ENCODE data around the gene DAZ2. TPM values are rescaled to one million over a fixed set of nuclear protein-coding genes. Genes with fewer than 3 reads are reported as not detected.
"Not testable (repeated sequence)": the region's sequence is repeated elsewhere in the genome, so short reads cannot be mapped to it uniquely, and the experiment has no call there.

Gene DAZ2
- total RNA-seq (2013; cell fraction: nucleolus; rRNA removed) = not detected in 2 replicates
- total RNA-seq (2014; rRNA removed) (not detected in 2 replicates), total RNA-seq (2014; rRNA removed; fragmentation: Illumina TruSeq; extraction: Trizol) (not detected in 2 replicates), total RNA-seq (2021) (not detected in 2 replicates), polyA plus RNA-seq (2011; rRNA removed) (not detected in 2 replicates), polyA plus RNA-seq (2014; fragmentation: Illumina TruSeq; extraction: Trizol) (not detected in 2 replicates), polyA plus RNA-seq (2014; fragmentation: Nextera tagmentation; extraction: Ambion mirVana) (not detected), polyA plus RNA-seq (2014; rRNA removed) (not detected in 2 replicates), polyA plus RNA-seq (2016; fragmentation: Nextera tagmentation; extraction: Ambion mirVana) (not detected), polyA minus RNA-seq (2011; rRNA and poly(A)+ RNA removed) (not detected in 2 replicates), Bru-seq, nascent RNA (not detected), BruChase-seq, experiment 1, labeled RNA remaining after a 6-hour chase (percentile 1 among the genes with signal in this experiment), BruChase-seq, experiment 2, labeled RNA remaining after a 2-hour chase (not detected)
- not detected for polyA plus RNA-seq (2011; ENCODE audit: low read depth)
- polyA plus RNA-seq (2011; cell fraction: cytosol; rRNA removed) = not detected in 2 replicates
- not detected in 2 replicates for polyA plus RNA-seq (2011; cell fraction: nucleus; rRNA removed)
- polyA plus RNA-seq (2012) = not detected in 2 replicates
- not detected in 2 replicates for polyA minus RNA-seq (2011; cell fraction: cytosol; rRNA and poly(A)+ RNA removed)
- not detected in 2 replicates for polyA minus RNA-seq (2011; cell fraction: nucleus; rRNA and poly(A)+ RNA removed)
- long read RNA-seq, experiment 1 = 0 reads
- long read RNA-seq, experiment 2 = 0 reads

- H4K20me1 ChIP-seq (ENCODE audit: control insufficient read depth, insufficient read depth); POLR2A ChIA-PET; RAD21 ChIA-PET (ENCODE audit: unreplicated experiment); H3K9me3 ChIP-seq (replicated peaks; ENCODE audit: control insufficient read depth, insufficient read depth, low read length); H3K27me3 ChIP-seq (replicated peaks in 1 of 2; ENCODE audit: control insufficient read depth in 2 of 2, insufficient read depth in 2 of 2, low read length in 1 of 2); intact Hi-C loops (cut with micrococcal nuclease; ENCODE audit: unreplicated experiment); ATAC-seq; H2AFZ ChIP-seq (ENCODE audit: control insufficient read depth, low read depth, low read length); DNase-seq (ENCODE audit: low read depth, low spot score); H3K79me2 ChIP-seq (ENCODE audit: control insufficient read depth, insufficient read depth, low read length); H3K9ac ChIP-seq (ENCODE audit: control insufficient read depth, insufficient read depth, low read length); H3K4me1 ChIP-seq (ENCODE audit: control insufficient read depth, insufficient read depth, low read length); H3K27ac ChIP-seq (ENCODE audit: control insufficient read depth, insufficient read depth); FAIRE-seq; H3K4me2 ChIP-seq (ENCODE audit: control insufficient read depth, insufficient read depth); H3K36me3 ChIP-seq (ENCODE audit: control insufficient read depth in 2 of 2, insufficient read depth in 2 of 2, low read length in 1 of 2); H3K4me3 ChIP-seq; SMC1A ChIA-PET (ENCODE audit: uncharacterized antibody, unreplicated experiment); CTCF ChIA-PET; in situ Hi-C loops (cut with MboI); BruUV-seq (replicated peaks): not testable (repeated sequence)
- no CpG with 5 or more reads among the region's 23 CpGs for WGBS (ENCODE audit: insufficient coverage, insufficient replicate concordance, low lambda C conversion rate, missing lambda C conversion rate)
These were observed at the start of gene DAZ2 for GRCh38 chrY:23219233-23219632. Gene DAZ2, plus strand, starts transcription at chrY:23219533. Its CDS starts 208 bp downstream, at chrY:23219741.

DNA sequence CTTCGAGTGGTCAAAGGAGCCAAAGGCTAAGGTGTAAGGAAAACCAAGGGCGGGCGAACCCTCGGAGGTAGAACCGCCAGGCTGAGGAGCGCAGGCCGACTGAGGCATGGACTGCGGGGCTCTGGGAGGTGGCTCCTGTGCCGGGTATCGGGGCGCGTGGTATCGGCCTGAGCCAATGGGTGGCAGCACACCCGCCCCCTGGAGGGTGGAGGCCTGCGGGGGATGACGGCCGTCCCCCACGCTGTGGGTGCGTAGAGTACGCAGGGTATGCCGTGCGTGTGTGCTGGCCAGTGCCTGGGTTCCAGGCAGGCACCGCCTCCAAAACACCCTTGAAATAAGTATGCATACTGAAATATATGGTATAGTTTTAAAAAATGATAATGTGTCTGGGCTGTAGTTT, 20.4 kb upstream of the DAZ2 start, which contains the start of gene DAZ1:
TSS of gene DAZ1 (minus strand) at position 101 of the 400 bp plus-strand sequence. CDS start 208 bp downstream, outside the sequence.
- WGBS (ENCODE audit: insufficient coverage, insufficient replicate concordance, low lambda C conversion rate, missing lambda C conversion rate) = no CpG with 5 or more reads among the region's 23 CpGs
- RAD21 ChIA-PET (ENCODE audit: unreplicated experiment) = not testable (repeated sequence)

GRCh38 chrY:23207455-23207854, 11.9 kb upstream of the DAZ2 start:
- RAD21 ChIA-PET (ENCODE audit: unreplicated experiment); DNase-seq (ENCODE audit: low read depth, low spot score); H3K4me3 ChIP-seq; BruUV-seq (replicated peaks); CTCF ChIA-PET; H3K9me3 ChIP-seq (replicated peaks; ENCODE audit: control insufficient read depth, insufficient read depth, low read length); H3K27me3 ChIP-seq (replicated peaks in 1 of 2; ENCODE audit: control insufficient read depth in 2 of 2, insufficient read depth in 2 of 2, low read length in 1 of 2); POLR2A ChIA-PET; ATAC-seq; H3K4me2 ChIP-seq (ENCODE audit: control insufficient read depth, insufficient read depth); in situ Hi-C loops (cut with MboI); H3K27ac ChIP-seq (ENCODE audit: control insufficient read depth, insufficient read depth); H3K36me3 ChIP-seq (ENCODE audit: control insufficient read depth in 2 of 2, insufficient read depth in 2 of 2, low read length in 1 of 2); H4K20me1 ChIP-seq (ENCODE audit: control insufficient read depth, insufficient read depth); intact Hi-C loops (cut with micrococcal nuclease; ENCODE audit: unreplicated experiment); H3K79me2 ChIP-seq (ENCODE audit: control insufficient read depth, insufficient read depth, low read length); H3K4me1 ChIP-seq (ENCODE audit: control insufficient read depth, insufficient read depth, low read length); H2AFZ ChIP-seq (ENCODE audit: control insufficient read depth, low read depth, low read length); H3K9ac ChIP-seq (ENCODE audit: control insufficient read depth, insufficient read depth, low read length); SMC1A ChIA-PET (ENCODE audit: uncharacterized antibody, unreplicated experiment); FAIRE-seq: not testable (repeated sequence)
- WGBS (ENCODE audit: insufficient coverage, insufficient replicate concordance, low lambda C conversion rate, missing lambda C conversion rate) = no CpG with 5 or more reads among the region's 4 CpGs

More for the DNA sequence above, 20.4 kb upstream of the DAZ2 start, which contains the start of gene DAZ1:
- H3K9ac ChIP-seq (ENCODE audit: control insufficient read depth, insufficient read depth, low read length); H4K20me1 ChIP-seq (ENCODE audit: control insufficient read depth, insufficient read depth); in situ Hi-C loops (cut with MboI); H3K79me2 ChIP-seq (ENCODE audit: control insufficient read depth, insufficient read depth, low read length); H2AFZ ChIP-seq (ENCODE audit: control insufficient read depth, low read depth, low read length); CTCF ChIA-PET; DNase-seq (ENCODE audit: low read depth, low spot score); H3K27ac ChIP-seq (ENCODE audit: control insufficient read depth, insufficient read depth); H3K4me1 ChIP-seq (ENCODE audit: control insufficient read depth, insufficient read depth, low read length); POLR2A ChIA-PET; ATAC-seq; BruUV-seq (replicated peaks); H3K4me3 ChIP-seq; FAIRE-seq; intact Hi-C loops (cut with micrococcal nuclease; ENCODE audit: unreplicated experiment); SMC1A ChIA-PET (ENCODE audit: uncharacterized antibody, unreplicated experiment); H3K27me3 ChIP-seq (replicated peaks in 1 of 2; ENCODE audit: control insufficient read depth in 2 of 2, insufficient read depth in 2 of 2, low read length in 1 of 2); H3K4me2 ChIP-seq (ENCODE audit: control insufficient read depth, insufficient read depth); H3K36me3 ChIP-seq (ENCODE audit: control insufficient read depth in 2 of 2, insufficient read depth in 2 of 2, low read length in 1 of 2); H3K9me3 ChIP-seq (replicated peaks; ENCODE audit: control insufficient read depth, insufficient read depth, low read length): not testable (repeated sequence)
